Tibial nerve (tissue), 3 donors: ENCODE results near the gene ASB13.

Source experiments
- CTCF ChIP-seq, 5 experiments: fragments of 200-600 bp in 3 of 5; fragments of 450-650 bp in 2 of 5; sonication (generic) in 3 of 5; IDR thresholded peaks; one replicate each; pipeline ENCODE4 v1.5.1; 2016 to 2019; ENCODE audit warnings: antibody characterized with exemption in 5 of 5, mild to moderate bottlenecking in 3 of 5, moderate library complexity in 2 of 5
- POLR2A ChIP-seq, 2 donors: fragments of 450-650 bp; IDR thresholded peaks; one replicate each; pipeline ENCODE4 v1.6.1; 2017; ENCODE audit warnings: antibody characterized with exemption in 2 of 2, mild to moderate bottlenecking in 2 of 2, moderate library complexity in 2 of 2

GRCh38 chr10:5709865-5710264 lies 43.5 kb upstream of the ASB13 start:
- no peak for TF ChIP-seq CTCF (IDR thresholded peaks at IDR 0.05)
- TF ChIP-seq POLR2A (IDR thresholded peaks at IDR 0.05) = no peak
